Body of pancreas (tissue), 4 donors: ENCODE measurements around the gene CNOT1. TPM values are rescaled to one million over a fixed set of nuclear protein-coding genes. Genes with fewer than 3 reads are reported as not detected.

Experiments used
- ATAC-seq: fragments of 150-250 bp; one replicate; pipeline ENCODE4 v1.9.1; 2016
- DNase-seq, 4 donors: peaks; one replicate each; pipeline ENCODE4 v3.0.0-alpha.2; 2019
- H3K27ac ChIP-seq, 4 donors: fragments of 200-600 bp; sonication (generic); 1 replicate in 3 of 4; 2 replicates in 1 of 4; pipeline versions ENCODE4 v1.5.1 to v1.6.1; 2016 to 2019; ENCODE audit warnings: mild to moderate bottlenecking in 1 of 4, mixed read lengths in 1 of 4, moderate library complexity in 1 of 4
- H3K27me3 ChIP-seq, 2 donors: fragments of 200-600 bp; sonication (generic); one replicate each; pipeline ENCODE4 v1.6.0; 2016; ENCODE audit warnings: mild to moderate bottlenecking in 1 of 2
- H3K36me3 ChIP-seq, 2 donors: fragments of 200-600 bp; sonication (generic); replicated peaks in 1 of 2; 2 replicates each; pipeline ENCODE4 v1.5.1; 2016; ENCODE audit warnings: low read depth in 2 of 2; ENCODE audit not compliant: insufficient read depth in 1 of 2
- H3K4me1 ChIP-seq: fragments of 200-600 bp; sonication (generic); one replicate; pipeline ENCODE4 v1.6.0; 2016
- H3K4me3 ChIP-seq, 2 donors: fragments of 200-600 bp; sonication (generic); 1 replicate in 1 of 2; 2 replicates in 1 of 2; pipeline ENCODE4 v1.5.1; 2016 to 2019
- H3K9me3 ChIP-seq, 3 donors: fragments of 200-600 bp; sonication (generic); 1 replicate in 2 of 3; 2 replicates in 1 of 3; pipeline ENCODE4 v1.5.1; 2016
- CTCF ChIP-seq, 7 experiments: fragments of 450-650 bp in 4 of 7; fragments of 200-600 bp in 3 of 7; sonication (generic) in 3 of 7; IDR thresholded peaks; one replicate each; pipeline ENCODE4 v1.5.1; 2016 to 2019; ENCODE audit warnings: antibody characterized with exemption in 7 of 7
- POLR2A ChIP-seq, 3 donors: fragments of 450-650 bp; IDR thresholded peaks; one replicate each; pipeline ENCODE4 v1.6.1; 2016; ENCODE audit warnings: antibody characterized with exemption in 3 of 3, mild to moderate bottlenecking in 2 of 3
- WGBS, 2 donors: methylation state at CpG; one replicate each; pipeline ENCODE4 v1.1.5; 2017; 5-methylcytosine and 5-hydroxymethylcytosine counted together
- intact Hi-C: fragments of 100-400 bp; cut with DNase I; formaldehyde crosslinking; loops from one replicate; pipeline ENCODE4 v1.15.1; 2023
- total RNA-seq, 2 donors: library from RNA; depleted of rRNA; stranded (reverse); fragments of >200 nt; gene quantifications; one replicate each; pipeline ENCODE4 v1.1.0, GENCODE V29; 2016

Gene CNOT1
- total RNA-seq, 2 donors from 2014 or later = 56.8 to 63.9 TPM

GRCh38 chr16:58507195-58507962 is 122.2 kb downstream of the CNOT1 start:
- peak in 2 of 4 donors; percentile 8 to 16 for DNase-seq
- no peak for ATAC-seq
- H3K36me3 ChIP-seq = no peaks in the 10 kb centered on the region
- no peaks in the 10 kb centered on the region for H3K27me3 ChIP-seq
- H3K9me3 ChIP-seq = no peaks in the 10 kb centered on the region
- TF ChIP-seq POLR2A (IDR thresholded peaks at IDR 0.05) (no peak), CTCF (IDR thresholded peaks at IDR 0.05) (no peak)
- H3K27ac ChIP-seq = no peak overlapping the region
- intact Hi-C loops = no loop called here
- H3K4me3 ChIP-seq = no peak overlapping the region
- WGBS, 2 donors = 63 to 72% methylated on average over 6 to 15 of the region's 15 CpGs
- peaks cover 11% of the 10 kb centered on the region for H3K4me1 ChIP-seq

DNA sequence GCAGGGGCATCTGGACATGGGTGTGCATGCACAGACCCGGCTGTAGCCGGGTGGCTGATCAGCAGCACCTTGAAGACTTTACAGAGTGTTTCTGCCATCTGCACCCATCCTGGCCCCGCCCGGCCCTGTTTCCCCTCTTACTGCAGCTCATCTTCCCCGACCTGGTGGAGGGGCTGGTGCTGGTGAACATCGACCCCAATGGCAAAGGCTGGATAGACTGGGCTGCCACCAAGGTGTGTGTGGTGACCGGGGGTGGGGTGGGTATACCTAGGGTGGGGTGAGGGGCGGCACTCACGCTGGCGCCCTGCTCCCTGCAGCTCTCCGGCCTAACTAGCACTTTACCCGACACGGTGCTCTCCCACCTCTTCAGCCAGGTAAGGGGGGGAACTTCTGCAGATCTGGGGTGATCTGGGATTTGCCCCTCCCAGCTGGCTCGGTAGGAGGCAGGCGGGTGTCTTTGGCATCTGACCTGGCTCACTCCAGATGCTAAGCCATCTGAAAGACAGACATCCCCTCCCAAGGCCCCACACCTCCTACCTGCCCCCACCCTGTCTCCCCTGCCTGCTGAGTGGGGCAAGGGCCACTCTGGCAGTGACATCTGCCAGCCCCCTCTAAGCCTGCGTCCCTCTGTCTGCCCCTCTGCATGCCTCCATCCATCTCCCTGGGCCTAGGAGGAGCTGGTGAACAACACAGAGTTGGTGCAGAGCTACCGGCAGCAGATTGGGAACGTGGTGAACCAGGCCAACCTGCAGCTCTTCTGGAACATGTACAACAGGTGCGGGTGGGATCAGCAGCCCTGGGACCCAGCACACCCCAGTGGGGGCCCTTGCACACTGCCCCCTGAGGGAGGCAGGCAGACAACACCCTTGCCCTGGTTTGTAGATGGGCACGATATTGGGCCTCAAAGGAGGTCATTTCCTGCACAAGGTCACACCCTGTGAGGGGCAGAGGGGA is 123.1 kb downstream of the CNOT1 start:
- no peak overlapping the region for H3K4me3 ChIP-seq
- H3K27me3 ChIP-seq = no peaks in the 10 kb centered on the region
- peaks cover 11% of the 10 kb centered on the region for H3K4me1 ChIP-seq
- no peaks in the 10 kb centered on the region for H3K9me3 ChIP-seq
- ATAC-seq (no peak), DNase-seq (peak in 1 of 4 donors; percentile 10)
- no peak overlapping the region for H3K27ac ChIP-seq
- intact Hi-C loops = no loop called here
- H3K36me3 ChIP-seq = no peaks in the 10 kb centered on the region
- 73 to 82% methylated on average over 14 to 19 of the region's 20 CpGs for WGBS, 2 donors
- TF ChIP-seq POLR2A (IDR thresholded peaks at IDR 0.05) = no peak
- TF ChIP-seq CTCF (IDR thresholded peaks at IDR 0.05) = no peak

GRCh38 chr16:58503863-58504688 is 125.5 kb downstream of the CNOT1 start:
- Histone ChIP-seq H3K9me3 (no peaks in the 10 kb centered on the region), H3K27ac (no peak overlapping the region), H3K27me3 (no peaks in the 10 kb centered on the region), H3K4me3 (no peak overlapping the region), H3K4me1 (peaks cover 25% of the 10 kb centered on the region), H3K36me3 (no peaks in the 10 kb centered on the region)
- WGBS, 2 donors = 89% methylated on average over 13 to 21 of the region's 21 CpGs
- TF ChIP-seq CTCF (IDR thresholded peaks at IDR 0.05) = no peak
- TF ChIP-seq POLR2A (IDR thresholded peaks at IDR 0.05) = no peak
- intact Hi-C loops = no loop called here
- ATAC-seq = no peak
- peak in 1 of 4 donors; percentile 9 for DNase-seq

GRCh38 chr16:58503166-58503862 is 126.3 kb downstream of the CNOT1 start:
- no peak for DNase-seq
- Histone ChIP-seq H3K27me3 (no peaks in the 10 kb centered on the region), H3K36me3 (no peaks in the 10 kb centered on the region), H3K4me1 (peaks cover 25% of the 10 kb centered on the region), H3K9me3 (no peaks in the 10 kb centered on the region), H3K27ac (no peak overlapping the region), H3K4me3 (no peak overlapping the region)
- TF ChIP-seq CTCF (IDR thresholded peaks at IDR 0.05) (no peak), POLR2A (IDR thresholded peaks at IDR 0.05) (no peak)
- intact Hi-C loops = no loop called here
- ATAC-seq = no peak
- 82 to 89% methylated on average over 11 to 14 of the region's 14 CpGs for WGBS, 2 donors
